ENCODE results near the gene SPTBN1. TPM values are rescaled to one million over a fixed set of nuclear protein-coding genes. Genes with fewer than 3 reads are reported as not detected.

The SPTBN1 gene
- total RNA-seq, 1 experiment from 2014 or later = 146 TPM

- intact Hi-C loops (cut with micrococcal nuclease; ENCODE audit: unreplicated experiment) = loop anchor here (10.0 kb wide), 2 partner anchors 295 to 645 kb away; no protein-coding TSS in a partner anchor
- ChIA-PET CTCF (interaction anchor here (0.6 kb wide), 1 partner anchor 298 kb away, joined by 7 read pairs; no protein-coding TSS in a partner anchor), POLR2A (ENCODE audit: low non-redundant PET) (no interaction called here)
- no peak overlapping the region for H3K4me3 ChIP-seq (ENCODE audit: low read depth, low read length, poor library complexity, severe bottlenecking)
- no peak for TF ChIP-seq EZH2 (IDR thresholded peaks at IDR 0.05; ENCODE audit: borderline replicate concordance, low read depth, low read length, poor library complexity, severe bottlenecking)
- TF ChIP-seq CTCF (conservative IDR thresholded peaks at IDR 0.05; ENCODE audit: low read depth, low read length) = no peak
- no TSS peak for BruUV-seq (replicated peaks)
- peaks cover 10% of the 10 kb centered on the region for H3K4me1 ChIP-seq (ENCODE audit: insufficient read depth, low read length, poor library complexity, severe bottlenecking)
- H3K36me3 ChIP-seq (ENCODE audit: insufficient read depth, low read length, poor library complexity, severe bottlenecking) = peaks cover 10% of the 10 kb centered on the region
- H3K27me3 ChIP-seq (replicated peaks; ENCODE audit: insufficient read depth, low read depth, low read length, poor library complexity) = no peaks in the 10 kb centered on the region
- H3K9me3 ChIP-seq (ENCODE audit: low read depth, low read length, poor library complexity, severe bottlenecking) = no peaks in the 10 kb centered on the region
- H3K27ac ChIP-seq (ENCODE audit: low read depth, low read length, poor library complexity, severe bottlenecking) = no peak overlapping the region
- no peak for DNase-seq (ENCODE audit: low spot score)
Observed at GRCh38 chr2:54529935-54530334, 73.8 kb downstream of the SPTBN1 start.

GRCh38 chr2:54531558-54531957 lies 75.4 kb downstream of the SPTBN1 start:
- H3K36me3 ChIP-seq (ENCODE audit: insufficient read depth, low read length, poor library complexity, severe bottlenecking) = peaks cover 6% of the 10 kb centered on the region
- H3K27me3 ChIP-seq (replicated peaks; ENCODE audit: insufficient read depth, low read depth, low read length, poor library complexity) = no peaks in the 10 kb centered on the region
- POLR2A ChIA-PET (ENCODE audit: low non-redundant PET) = interaction anchor here (0.7 to 0.8 kb wide), 2 partner anchors 12 to 68 kb away, joined by 3 to 12 read pairs; no protein-coding TSS in a partner anchor
- intact Hi-C loops (cut with micrococcal nuclease; ENCODE audit: unreplicated experiment) = no loop called here
- TF ChIP-seq CTCF (conservative IDR thresholded peaks at IDR 0.05; ENCODE audit: low read depth, low read length) (no peak), EZH2 (IDR thresholded peaks at IDR 0.05; ENCODE audit: borderline replicate concordance, low read depth, low read length, poor library complexity, severe bottlenecking) (no peak)
- no peaks in the 10 kb centered on the region for H3K9me3 ChIP-seq (ENCODE audit: low read depth, low read length, poor library complexity, severe bottlenecking)
- peaks cover 10% of the 10 kb centered on the region for H3K4me1 ChIP-seq (ENCODE audit: insufficient read depth, low read length, poor library complexity, severe bottlenecking)
- no peak overlapping the region for H3K4me3 ChIP-seq (ENCODE audit: low read depth, low read length, poor library complexity, severe bottlenecking)
- no peak overlapping the region for H3K27ac ChIP-seq (ENCODE audit: low read depth, low read length, poor library complexity, severe bottlenecking)
- DNase-seq (ENCODE audit: low spot score) = no peak
- CTCF ChIA-PET = no interaction called here
- BruUV-seq (replicated peaks) = no TSS peak

GRCh38 chr2:54534221-54534620 lies 78.1 kb downstream of the SPTBN1 start:
- TF ChIP-seq CTCF (conservative IDR thresholded peaks at IDR 0.05; ENCODE audit: low read depth, low read length) = no peak
- no peak for TF ChIP-seq EZH2 (IDR thresholded peaks at IDR 0.05; ENCODE audit: borderline replicate concordance, low read depth, low read length, poor library complexity, severe bottlenecking)
- CTCF ChIA-PET = no interaction called here
- no TSS peak for BruUV-seq (replicated peaks)
- intact Hi-C loops (cut with micrococcal nuclease; ENCODE audit: unreplicated experiment) = no loop called here
- H3K27me3 ChIP-seq (replicated peaks; ENCODE audit: insufficient read depth, low read depth, low read length, poor library complexity) = no peaks in the 10 kb centered on the region
- no peaks in the 10 kb centered on the region for H3K36me3 ChIP-seq (ENCODE audit: insufficient read depth, low read length, poor library complexity, severe bottlenecking)
- peaks cover 10% of the 10 kb centered on the region for H3K4me1 ChIP-seq (ENCODE audit: insufficient read depth, low read length, poor library complexity, severe bottlenecking)
- POLR2A ChIA-PET (ENCODE audit: low non-redundant PET) = no interaction called here
- no peak overlapping the region for H3K4me3 ChIP-seq (ENCODE audit: low read depth, low read length, poor library complexity, severe bottlenecking)
- H3K27ac ChIP-seq (ENCODE audit: low read depth, low read length, poor library complexity, severe bottlenecking) = no peak overlapping the region
- no peaks in the 10 kb centered on the region for H3K9me3 ChIP-seq (ENCODE audit: low read depth, low read length, poor library complexity, severe bottlenecking)
- no peak for DNase-seq (ENCODE audit: low spot score)

Data from A673 (cell line).